Astrocyte (in vitro differentiated cells and primary cell): ENCODE measurements around the gene JAML. TPM values are rescaled to one million over a fixed set of nuclear protein-coding genes. Genes with fewer than 3 reads are reported as not detected.

ENCODE experiments used
- DNase-seq: peaks from one replicate; pipeline ENCODE4 v3.0.0-alpha.2; 2010; ENCODE audit warnings: low read depth
- FAIRE-seq: peaks from 2 replicates; lab custom pipeline; 2011; peaks lifted over from hg19 to GRCh38; lab: Jason Lieb, UNC
- H2AFZ ChIP-seq: 2 replicates; pipeline ENCODE4 v1.6.0; 2012; ENCODE audit warnings: low read depth, low read length, inconsistent platforms
- H3K27ac ChIP-seq: 2 replicates; pipeline ENCODE4 v1.5.1; 2011; ENCODE audit warnings: low read depth, low read length, inconsistent platforms
- H3K27me3 ChIP-seq: 2 replicates; pipeline ENCODE4 v1.6.0; 2011; ENCODE audit warnings: low read length, inconsistent platforms; ENCODE audit not compliant: insufficient read depth
- H3K36me3 ChIP-seq: 2 replicates; pipeline ENCODE4 v1.5.1; 2011; ENCODE audit warnings: low read length, inconsistent platforms; ENCODE audit not compliant: insufficient read depth
- H3K4me1 ChIP-seq: 2 replicates; pipeline ENCODE4 v1.5.1; 2011; ENCODE audit warnings: low read length, inconsistent platforms; ENCODE audit not compliant: insufficient read depth
- H3K4me2 ChIP-seq: 2 replicates; pipeline ENCODE4 v1.6.0; 2012; ENCODE audit warnings: low read length, inconsistent platforms
- H3K4me3 ChIP-seq: 2 replicates; pipeline ENCODE4 v1.5.1; 2011; ENCODE audit warnings: low read depth, mild to moderate bottlenecking, low read length, inconsistent platforms; ENCODE audit not compliant: insufficient read depth
- H3K79me2 ChIP-seq: 2 replicates; pipeline ENCODE4 v1.6.0; 2012; ENCODE audit warnings: mild to moderate bottlenecking, low read length, inconsistent platforms; ENCODE audit not compliant: insufficient read depth
- H3K9ac ChIP-seq: 2 replicates; pipeline ENCODE4 v1.6.0; 2012; ENCODE audit warnings: mild to moderate bottlenecking, low read length, inconsistent platforms
- H3K9me3 ChIP-seq: 2 replicates; pipeline ENCODE4 v1.5.1; 2012; ENCODE audit warnings: low read depth, mild to moderate bottlenecking, low read length, inconsistent platforms; ENCODE audit not compliant: insufficient read depth
- H4K20me1 ChIP-seq: 2 replicates; pipeline ENCODE4 v1.6.0; 2012; ENCODE audit warnings: low read length, inconsistent platforms; ENCODE audit not compliant: insufficient read depth
- H3K27ac Mint-ChIP-seq: one replicate; pipeline ENCODE4 v1.8.0; 2021; ENCODE audit warnings: mild to moderate bottlenecking, mixed read lengths; ENCODE audit not compliant: unreplicated experiment
- H3K27me3 Mint-ChIP-seq: one replicate; pipeline ENCODE4 v1.8.0; 2021; ENCODE audit warnings: low read depth, mixed read lengths; ENCODE audit not compliant: unreplicated experiment
- H3K36me3 Mint-ChIP-seq: one replicate; pipeline ENCODE4 v1.8.0; 2021; ENCODE audit warnings: low read depth, mixed read lengths; ENCODE audit not compliant: unreplicated experiment
- H3K4me1 Mint-ChIP-seq: one replicate; pipeline ENCODE4 v1.8.0; 2021; ENCODE audit warnings: low read depth, mixed read lengths; ENCODE audit not compliant: unreplicated experiment
- H3K4me3 Mint-ChIP-seq: one replicate; pipeline ENCODE4 v1.8.0; 2021; ENCODE audit warnings: mild to moderate bottlenecking, moderate library complexity, mixed read lengths; ENCODE audit not compliant: unreplicated experiment
- H3K9me3 Mint-ChIP-seq: one replicate; pipeline ENCODE4 v1.8.0; 2021; ENCODE audit warnings: mild to moderate bottlenecking, mixed read lengths; ENCODE audit not compliant: unreplicated experiment
- EZH2 ChIP-seq: IDR thresholded peaks from 2 replicates; pipeline ENCODE4 v1.6.1; 2012; ENCODE audit warnings: mild to moderate bottlenecking, low read length, inconsistent platforms; ENCODE audit not compliant: insufficient read depth
- total RNA-seq: library from RNA; stranded (reverse); gene quantifications from 2 replicates; pipeline ENCODE4 v1.2.1, GENCODE V29; 2021
- TF ChIP-seq, protein P1 (sequence below): IDR thresholded peaks from 2 replicates; pipeline ENCODE4 v1.5.1; 2011; ENCODE audit warnings: low read depth, mild to moderate bottlenecking, inconsistent platforms, low read length, moderate library complexity; ENCODE audit not compliant: insufficient read depth

JAML gene
- total RNA-seq, 1 donor from 2014 or later: not detected

- no peak overlapping the region for H3K27ac Mint-ChIP-seq
Measured at GRCh38 chr11:118258410-118258809, 33.6 kb upstream of the JAML start.

DNA sequence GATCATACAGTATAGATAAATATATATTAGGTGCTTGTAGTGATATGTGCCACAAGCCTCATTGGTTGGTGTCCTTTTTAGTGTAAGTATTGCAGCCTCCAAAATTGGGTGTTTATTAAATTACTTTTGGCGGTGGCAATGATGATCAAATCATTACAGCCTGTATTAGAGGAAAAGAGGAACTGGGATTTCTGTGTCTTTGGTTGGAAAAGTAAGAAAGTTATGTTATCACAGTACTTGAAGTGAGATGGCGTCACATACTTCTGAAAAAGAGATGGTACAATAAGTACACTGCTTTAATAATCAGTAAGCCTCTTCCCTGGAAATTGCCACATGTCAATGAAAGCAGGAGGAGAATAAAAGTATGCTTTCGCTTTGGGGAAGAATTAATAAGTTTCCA lies 27.9 kb upstream of the JAML start:
- Mint-ChIP-seq H3K27me3 (no peaks in the 10 kb centered on the region), H3K4me3 (peak overlapping the region; percentile 97), H3K9me3 (no peaks in the 10 kb centered on the region), H3K4me1 (peaks cover 2% of the 10 kb centered on the region), H3K27ac (peak overlapping the region; percentile 99), H3K36me3 (no peaks in the 10 kb centered on the region)
- H3K79me2 ChIP-seq: no peaks in the 10 kb centered on the region
- H4K20me1 ChIP-seq: no peaks in the 10 kb centered on the region
- TF ChIP-seq, protein P1, sequence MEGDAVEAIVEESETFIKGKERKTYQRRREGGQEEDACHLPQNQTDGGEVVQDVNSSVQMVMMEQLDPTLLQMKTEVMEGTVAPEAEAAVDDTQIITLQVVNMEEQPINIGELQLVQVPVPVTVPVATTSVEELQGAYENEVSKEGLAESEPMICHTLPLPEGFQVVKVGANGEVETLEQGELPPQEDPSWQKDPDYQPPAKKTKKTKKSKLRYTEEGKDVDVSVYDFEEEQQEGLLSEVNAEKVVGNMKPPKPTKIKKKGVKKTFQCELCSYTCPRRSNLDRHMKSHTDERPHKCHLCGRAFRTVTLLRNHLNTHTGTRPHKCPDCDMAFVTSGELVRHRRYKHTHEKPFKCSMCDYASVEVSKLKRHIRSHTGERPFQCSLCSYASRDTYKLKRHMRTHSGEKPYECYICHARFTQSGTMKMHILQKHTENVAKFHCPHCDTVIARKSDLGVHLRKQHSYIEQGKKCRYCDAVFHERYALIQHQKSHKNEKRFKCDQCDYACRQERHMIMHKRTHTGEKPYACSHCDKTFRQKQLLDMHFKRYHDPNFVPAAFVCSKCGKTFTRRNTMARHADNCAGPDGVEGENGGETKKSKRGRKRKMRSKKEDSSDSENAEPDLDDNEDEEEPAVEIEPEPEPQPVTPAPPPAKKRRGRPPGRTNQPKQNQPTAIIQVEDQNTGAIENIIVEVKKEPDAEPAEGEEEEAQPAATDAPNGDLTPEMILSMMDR: no peak
- no peak for TF ChIP-seq EZH2
- H3K27me3 ChIP-seq: peaks cover 10% of the 10 kb centered on the region
- DNase-seq (no peak), FAIRE-seq (no peak)
- peak overlapping the region; percentile 96 for H3K4me3 ChIP-seq
- H3K36me3 ChIP-seq: no peaks in the 10 kb centered on the region
- H3K27ac ChIP-seq: no peak overlapping the region
- no peak overlapping the region for H3K9ac ChIP-seq
- H3K4me2 ChIP-seq: peak overlapping the region; percentile 96
- peaks cover 6% of the 10 kb centered on the region for H3K4me1 ChIP-seq
- peak overlapping the region; percentile 99 for H2AFZ ChIP-seq
- H3K9me3 ChIP-seq: peaks cover 5% of the 10 kb centered on the region

More at GRCh38 chr11:118258410-118258809, 33.6 kb upstream of the JAML start:
- H3K27ac ChIP-seq: no peak overlapping the region
- no peaks in the 10 kb centered on the region for H3K79me2 ChIP-seq
- FAIRE-seq (no peak), DNase-seq (no peak)
- no peak overlapping the region for H3K9ac ChIP-seq
- H3K4me3 ChIP-seq: no peak overlapping the region
- no peaks in the 10 kb centered on the region for H4K20me1 ChIP-seq
- TF ChIP-seq, protein P1: no peak
- TF ChIP-seq EZH2: no peak
- no peaks in the 10 kb centered on the region for H3K4me1 ChIP-seq
- Mint-ChIP-seq H3K36me3 (no peaks in the 10 kb centered on the region), H3K4me1 (no peaks in the 10 kb centered on the region), H3K27me3 (peaks cover 17% of the 10 kb centered on the region), H3K4me3 (no peak overlapping the region), H3K9me3 (no peaks in the 10 kb centered on the region)
- H3K4me2 ChIP-seq: no peak overlapping the region
- H2AFZ ChIP-seq: no peak overlapping the region
- no peaks in the 10 kb centered on the region for H3K36me3 ChIP-seq
- no peaks in the 10 kb centered on the region for H3K9me3 ChIP-seq
- peaks cover 34% of the 10 kb centered on the region for H3K27me3 ChIP-seq

DNA sequence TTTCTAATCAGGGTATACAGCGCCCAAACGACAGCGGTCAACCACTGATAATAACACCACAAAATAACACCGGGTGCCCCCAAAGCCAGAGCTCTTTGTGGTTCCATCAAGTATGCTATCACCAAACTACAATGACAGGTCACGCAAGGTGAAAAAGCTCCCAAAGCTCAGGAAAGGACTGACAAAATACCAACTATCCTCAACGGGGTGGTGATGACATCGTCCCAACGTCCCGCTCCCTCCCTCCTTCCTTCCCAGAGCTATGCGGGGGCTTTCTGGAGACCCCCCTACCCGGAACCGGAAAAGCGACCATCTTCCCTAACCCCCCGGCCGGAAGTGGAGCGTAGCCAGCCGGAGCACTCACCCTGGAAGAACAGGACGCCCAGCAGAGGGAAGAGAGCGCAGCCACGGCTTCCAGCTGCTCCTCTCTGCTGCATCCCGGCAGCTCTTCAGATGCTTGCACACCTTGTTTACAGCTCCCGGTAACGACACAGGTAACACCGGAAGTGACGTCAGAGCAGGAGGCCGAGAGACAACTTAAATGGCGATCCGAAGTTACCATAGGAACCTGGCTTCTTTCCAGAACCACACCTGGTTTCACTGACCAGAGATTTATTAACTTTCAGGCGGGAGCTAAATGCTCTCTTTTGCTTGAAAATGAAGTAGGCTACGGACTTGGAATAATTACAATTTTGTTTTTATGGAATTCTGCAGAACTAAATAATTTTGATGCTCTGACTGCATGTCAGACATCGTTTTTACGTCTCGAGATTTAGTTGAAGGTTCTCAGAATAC lies 27.2 kb upstream of the JAML start, which contains the start of gene MPZL3:
Gene MPZL3, minus strand, starts transcription at position 508 of the 795 bp plus-strand sequence. Its CDS starts 71 bp downstream, at position 437.
- peaks cover 2% of the 10 kb centered on the region for H3K4me1 Mint-ChIP-seq
- peaks cover 5% of the 10 kb centered on the region for H3K9me3 ChIP-seq
- H3K27ac Mint-ChIP-seq: peak within 1 kb of the TSS; percentile 99
- no peaks in the 10 kb centered on the region for H3K36me3 Mint-ChIP-seq
- DNase-seq (peak; percentile 51), FAIRE-seq (no peak)
- H2AFZ ChIP-seq: peak within 1 kb of the TSS; percentile 99
- no peaks in the 10 kb centered on the region for H3K27me3 Mint-ChIP-seq
- peak within 1 kb of the TSS; percentile 96 for H3K4me2 ChIP-seq
- H3K9me3 Mint-ChIP-seq: no peaks in the 10 kb centered on the region
- H4K20me1 ChIP-seq: no peaks in the 10 kb centered on the region
- peak within 1 kb of the TSS; percentile 67 for H3K9ac ChIP-seq
- H3K79me2 ChIP-seq: no peaks in the 10 kb centered on the region
- peak within 1 kb of the TSS; percentile 97 for H3K4me3 Mint-ChIP-seq
- H3K27me3 ChIP-seq: peaks cover 10% of the 10 kb centered on the region
- H3K4me1 ChIP-seq: peaks cover 6% of the 10 kb centered on the region
- TF ChIP-seq, protein P1: no peak
- TF ChIP-seq EZH2: no peak
- H3K4me3 ChIP-seq: peak within 1 kb of the TSS; percentile 96
- peak within 1 kb of the TSS; percentile 53 for H3K27ac ChIP-seq
- no peaks in the 10 kb centered on the region for H3K36me3 ChIP-seq
